Fibroblast of gingiva (primary cell): Measurements from ENCODE around the gene INAVA.
"Not testable (repeated sequence)": the region's sequence is repeated elsewhere in the genome, so short reads cannot be mapped to it uniquely, and the experiment has no call there.

Source experiments
- DNase-seq: peaks from one replicate; pipeline ENCODE4 v3.0.0-alpha.2; 2011; ENCODE audit warnings: low read depth

The INAVA gene

DNA sequence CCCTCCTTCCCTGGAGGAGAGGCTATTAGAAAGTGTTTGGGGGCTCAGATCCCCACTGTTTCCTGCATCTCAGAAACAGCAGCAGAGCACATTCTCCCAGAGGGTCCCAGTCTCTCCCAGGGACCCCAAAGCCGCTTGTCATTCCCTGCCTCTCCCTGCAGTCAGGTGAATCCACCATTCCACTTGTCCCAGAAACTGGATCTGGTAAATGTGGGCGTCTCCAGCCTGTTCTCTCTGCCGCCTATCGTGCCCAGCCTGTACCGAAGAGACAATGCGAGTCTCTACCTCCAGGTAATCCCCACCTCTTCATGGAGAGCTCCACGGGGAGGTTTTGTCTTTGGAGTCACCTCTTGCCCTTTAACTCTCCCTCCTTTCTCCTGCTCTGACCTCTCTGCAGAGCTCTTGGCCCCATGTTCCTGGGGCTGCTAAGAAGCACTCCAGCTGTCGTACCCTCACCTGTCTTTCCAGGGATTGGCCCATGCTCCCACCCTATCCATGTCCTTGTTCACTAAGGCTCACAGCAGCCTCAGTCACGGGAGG lies 26.9 kb downstream of the INAVA start:
- DNase-seq, result no peak

DNA sequence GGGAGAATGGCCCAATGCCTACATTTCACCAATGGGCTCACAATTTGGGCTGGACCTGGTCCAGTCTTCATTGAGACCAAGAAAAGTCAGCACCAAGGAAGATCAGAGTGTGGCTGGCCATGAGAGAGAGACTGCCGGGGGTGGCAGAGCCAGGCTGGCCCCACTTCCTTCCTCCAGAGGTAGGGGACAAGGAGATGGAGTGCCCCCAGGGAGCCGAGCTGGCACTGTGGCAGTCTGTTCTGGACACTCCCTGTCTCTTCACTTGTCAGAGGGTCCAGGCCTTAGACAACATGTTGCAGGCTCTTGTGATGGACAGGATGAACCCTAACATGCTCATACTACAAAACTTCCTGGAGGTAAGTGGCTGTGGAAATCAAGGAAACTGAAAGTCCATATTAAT lies 27.7 kb downstream of the INAVA start:
- DNase-seq, result no peak

DNA sequence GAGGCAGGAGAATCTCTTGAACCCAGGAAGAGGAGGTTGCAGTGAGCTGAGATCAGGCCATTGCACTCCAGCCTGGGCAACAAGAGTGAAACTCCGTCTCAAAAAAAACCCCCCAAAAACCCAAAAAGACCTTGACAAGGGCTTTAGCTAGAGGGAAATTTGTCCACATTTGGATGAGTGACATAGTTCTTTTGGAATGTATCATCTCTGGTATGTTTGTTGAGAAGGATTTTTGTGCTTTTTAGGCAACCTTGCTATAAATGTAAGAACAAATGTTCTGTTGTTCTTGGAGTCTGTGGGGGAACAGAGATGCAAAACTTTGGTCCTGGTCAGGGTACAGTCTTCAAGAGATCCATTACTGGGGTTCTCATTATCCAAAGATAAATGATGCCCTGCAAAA lies 28.9 kb downstream of the INAVA start:
- DNase-seq, result no peak

DNA sequence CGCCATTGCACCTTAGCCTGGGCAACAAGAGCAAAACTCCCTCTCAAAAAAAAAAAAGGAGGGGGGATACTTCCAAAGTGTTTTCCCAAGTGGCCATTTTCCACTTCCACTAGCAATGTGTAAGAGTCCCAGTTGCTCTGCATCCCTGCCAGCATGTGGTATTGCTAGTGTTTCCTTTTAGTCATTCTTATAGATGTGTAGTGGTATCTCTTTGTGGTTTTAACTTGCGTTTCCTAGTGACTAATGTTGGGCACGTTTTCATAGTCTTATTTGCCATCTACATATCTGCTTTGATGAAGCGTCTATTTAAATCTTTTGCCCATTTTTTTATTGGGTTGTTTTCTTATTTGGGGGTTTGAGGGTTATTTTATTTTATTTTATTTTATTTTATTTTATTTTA lies 31.1 kb downstream of the INAVA start:
- no peak for DNase-seq

DNA sequence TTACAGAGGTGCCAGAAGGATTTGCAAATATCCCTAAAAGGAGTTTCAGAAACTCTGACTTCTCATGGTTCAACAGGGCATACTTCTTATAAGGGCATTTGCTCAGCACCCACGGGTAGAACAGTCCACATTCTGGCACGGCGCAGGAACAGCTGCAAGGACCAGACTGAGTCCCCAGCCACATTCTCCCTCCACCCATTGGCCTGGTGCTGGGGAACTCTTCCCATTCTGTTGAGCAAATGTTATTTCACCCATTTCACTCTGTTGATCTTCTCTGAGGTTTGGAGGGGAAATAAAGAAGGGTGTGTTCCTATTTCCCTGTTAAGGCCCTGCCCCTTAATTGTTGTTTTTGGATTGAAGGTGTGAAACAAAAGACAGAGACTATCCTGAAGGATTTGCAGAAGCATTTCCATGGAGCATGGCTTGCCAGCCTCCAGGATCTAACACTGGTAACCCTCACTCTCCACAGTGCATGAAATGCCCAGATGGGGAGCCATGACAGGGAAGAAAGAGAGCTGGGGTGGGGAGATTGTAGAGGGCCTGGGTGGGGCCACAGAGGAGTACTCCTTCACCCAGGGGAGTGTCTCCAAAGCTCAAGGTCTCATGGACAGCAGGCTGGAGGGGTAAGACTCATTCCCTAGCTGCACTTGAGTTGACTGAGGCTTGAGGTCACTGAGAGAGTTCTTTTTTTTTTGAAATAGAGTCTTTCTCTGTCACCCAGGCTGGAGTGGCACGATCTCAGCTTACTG lies 35.0 kb downstream of the INAVA start:
- no peak for DNase-seq

DNA sequence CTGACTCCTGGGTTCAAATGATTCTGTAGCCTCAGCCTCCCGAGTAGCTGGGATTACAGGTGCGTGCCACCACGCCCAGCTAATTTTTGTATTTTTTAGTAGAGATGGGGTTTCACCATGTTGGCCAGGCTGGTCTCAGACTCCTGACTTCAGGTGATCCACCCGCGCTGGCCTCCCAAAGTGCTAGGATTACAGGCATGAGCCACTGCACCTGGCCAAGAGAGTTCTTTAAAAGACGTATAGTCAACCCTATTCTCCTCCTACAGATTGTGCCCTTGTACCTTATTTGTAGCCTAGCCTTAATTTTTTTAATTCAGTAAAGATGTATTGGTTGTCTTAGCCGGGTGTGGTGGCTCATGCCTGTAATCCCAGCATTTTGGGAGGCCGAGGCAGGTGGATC lies 35.6 kb downstream of the INAVA start:
- DNase-seq, result not testable (repeated sequence)

DNA sequence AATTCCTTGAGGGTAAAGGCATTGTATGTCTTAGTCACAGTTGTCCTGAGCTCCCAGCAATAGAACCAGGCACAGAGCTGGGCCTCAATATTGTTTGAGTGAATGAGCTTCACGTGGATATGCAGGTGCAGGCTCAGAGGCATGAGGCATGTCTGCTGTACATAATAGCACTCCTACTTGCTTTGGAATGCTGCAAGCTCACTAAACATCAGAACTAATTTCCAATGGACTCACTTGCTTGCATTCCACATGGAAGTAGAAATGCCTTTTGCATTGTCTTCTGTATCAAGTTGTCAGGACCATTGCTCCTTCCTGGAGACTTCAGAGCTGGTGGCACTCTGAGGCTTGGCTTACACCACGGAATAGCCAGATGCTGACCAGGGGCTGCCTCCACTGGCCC lies 37.1 kb downstream of the INAVA start:
- DNase-seq, result no peak

DNA sequence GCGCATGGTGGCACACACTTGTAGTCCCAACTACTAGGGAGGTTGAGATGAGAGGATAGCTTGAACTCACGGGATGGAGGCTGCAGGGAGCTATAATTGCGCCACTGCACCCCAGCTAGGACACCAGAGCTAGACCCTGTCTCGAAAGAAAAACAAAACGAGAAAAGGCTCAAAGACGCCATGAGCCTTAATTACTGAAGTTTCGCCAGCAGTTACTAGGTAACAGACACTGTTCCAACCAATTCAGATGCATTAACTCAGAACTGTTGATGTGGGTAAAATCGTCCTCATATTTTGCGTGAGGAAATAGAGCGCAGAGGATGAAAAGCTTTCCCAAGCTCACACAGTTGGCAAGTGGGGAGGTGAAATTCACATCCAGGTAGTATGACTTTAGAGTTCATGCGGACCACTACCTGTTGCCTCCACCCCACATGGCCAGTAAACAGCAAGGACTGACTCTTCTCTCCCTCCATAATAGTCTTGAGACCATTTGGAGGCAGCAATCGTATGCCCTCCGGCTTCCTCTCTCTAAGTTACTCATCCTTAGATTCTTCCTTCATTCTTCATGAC lies 40.1 kb downstream of the INAVA start:
- no peak for DNase-seq

DNA sequence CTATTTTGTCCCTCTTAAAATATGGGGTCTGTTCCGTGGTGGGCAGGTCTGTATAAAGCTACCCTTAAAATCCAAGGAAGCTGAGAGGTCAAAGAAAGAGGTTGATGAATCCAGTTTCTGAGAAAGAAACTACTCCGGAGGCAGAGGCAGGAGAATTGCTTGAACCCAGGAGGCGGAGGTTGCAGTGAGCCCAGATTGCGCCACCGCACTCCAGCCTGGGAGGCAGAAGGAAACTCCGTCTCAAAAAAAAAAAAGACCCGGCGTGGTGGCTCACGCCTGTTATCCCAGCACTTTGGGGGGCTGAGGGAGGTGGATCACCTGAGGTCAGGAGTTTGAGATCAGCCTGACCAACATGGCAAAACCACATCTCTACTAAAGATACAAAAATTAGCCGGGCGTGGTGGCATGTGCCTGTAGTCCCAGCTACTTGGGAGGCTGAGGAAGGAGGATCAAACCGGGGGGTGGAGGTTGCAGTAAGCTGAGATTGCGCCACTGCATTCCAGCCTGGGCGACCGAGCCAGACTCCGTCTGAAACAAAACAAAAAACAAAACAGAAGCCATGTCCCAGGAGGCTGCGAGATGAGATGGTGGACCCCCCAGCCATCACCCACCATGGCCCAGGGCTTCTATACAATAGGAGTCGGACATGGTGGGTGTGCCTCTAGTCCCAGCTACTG lies 40.7 kb downstream of the INAVA start:
- DNase-seq, result not testable (repeated sequence)

DNA sequence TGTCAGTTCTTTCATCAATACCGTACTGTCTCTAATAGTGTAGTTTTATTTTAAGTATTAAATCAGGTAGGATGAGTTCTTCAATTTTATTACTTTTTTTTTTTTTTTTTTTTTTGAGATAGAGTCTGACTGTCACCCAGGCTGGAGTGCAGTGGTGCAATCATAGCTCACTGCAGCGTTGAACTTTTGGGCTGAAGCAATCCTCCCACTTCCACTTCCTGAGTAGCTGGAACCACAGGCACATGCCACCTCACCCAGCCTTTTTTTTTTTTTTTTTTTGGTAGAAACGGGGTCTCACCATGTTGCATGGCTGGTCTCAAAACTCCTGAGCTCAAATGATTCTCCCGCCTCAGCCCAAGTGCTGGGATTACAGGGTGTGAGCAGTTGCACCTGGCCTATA lies 44.3 kb downstream of the INAVA start:
- DNase-seq, result no peak

DNA sequence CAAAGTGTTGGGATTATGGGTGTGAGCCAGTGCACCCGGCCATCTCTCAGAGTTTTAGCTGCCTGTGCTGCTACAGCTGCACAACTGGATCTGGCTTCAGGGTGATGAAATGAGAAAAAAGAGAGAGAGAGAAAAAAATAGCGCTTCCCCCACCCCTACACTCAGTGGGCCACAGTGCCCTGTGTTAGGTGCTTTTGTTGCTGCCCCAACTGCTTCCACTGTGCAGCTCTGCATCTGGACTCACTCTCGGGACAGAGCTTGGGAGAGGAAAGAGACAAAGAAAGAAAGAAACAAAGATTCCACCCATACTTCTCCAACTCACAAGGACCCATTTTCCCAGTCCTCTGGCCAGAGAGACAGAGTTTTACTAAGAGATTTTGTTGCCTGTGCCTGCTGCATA lies 50.4 kb downstream of the INAVA start:
- no peak for DNase-seq

DNA sequence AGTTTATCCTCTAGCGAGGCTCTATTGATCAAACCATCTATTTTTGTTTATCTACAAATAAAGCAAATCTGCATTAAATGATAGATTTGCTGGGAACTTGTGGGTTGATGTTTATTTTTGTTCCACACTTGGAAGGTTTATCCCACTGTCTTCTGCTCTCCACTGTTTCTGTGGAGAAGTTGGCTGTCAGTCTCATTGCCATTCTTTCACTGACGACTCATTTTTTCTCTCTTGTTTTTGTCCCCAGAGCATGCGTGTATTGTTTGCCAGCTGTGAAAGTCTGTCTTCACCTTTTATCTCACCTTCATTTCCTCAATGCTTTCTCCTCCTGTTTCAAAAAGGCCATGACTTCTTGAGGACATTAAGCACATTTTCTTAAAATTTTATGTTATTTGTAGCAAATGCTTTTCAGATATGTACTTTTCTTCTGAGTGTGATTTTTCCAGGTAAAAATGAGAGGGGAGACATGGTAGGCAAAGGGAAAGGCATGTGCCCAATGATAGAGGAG lies 52.4 kb downstream of the INAVA start:
- no peak for DNase-seq

DNA sequence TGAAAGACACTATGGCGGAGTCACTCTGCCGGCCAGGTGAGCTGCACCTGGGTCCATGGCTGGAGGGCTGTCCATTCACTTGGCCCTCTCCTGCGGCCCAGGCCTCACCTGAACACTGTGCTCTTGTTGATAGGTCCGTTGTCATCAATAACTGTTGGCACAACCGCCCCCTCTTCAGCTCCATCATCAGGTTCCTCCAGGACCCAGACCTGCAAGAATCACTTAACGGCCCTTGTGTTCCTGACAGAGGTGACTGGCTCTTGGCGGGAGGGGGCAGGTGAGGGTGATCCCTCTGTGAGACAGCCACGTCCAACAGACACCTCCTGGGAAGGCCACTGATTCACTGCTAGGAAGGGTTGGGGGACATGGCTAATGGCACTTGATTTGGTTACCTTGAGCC lies 54.9 kb downstream of the INAVA start:
- no peak for DNase-seq

DNA sequence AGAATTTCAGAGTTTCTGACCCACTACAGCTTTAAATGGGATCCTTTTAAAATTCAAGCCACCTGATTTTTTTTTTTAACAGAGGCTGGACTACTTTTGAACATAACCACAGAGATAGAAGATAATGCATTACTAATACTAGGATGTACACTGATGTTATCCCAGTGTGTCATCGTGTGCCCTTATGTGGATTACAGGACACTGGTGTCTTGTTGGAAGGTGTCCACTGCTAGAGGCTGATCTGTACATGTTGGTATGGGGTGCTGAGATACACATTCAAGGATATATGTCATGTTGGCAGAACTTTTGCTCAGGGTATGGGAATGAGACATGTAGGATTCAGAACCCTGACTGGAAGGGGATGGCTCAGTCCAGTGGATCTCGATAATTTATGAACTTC lies 56.3 kb downstream of the INAVA start:
- DNase-seq, result no peak

DNA sequence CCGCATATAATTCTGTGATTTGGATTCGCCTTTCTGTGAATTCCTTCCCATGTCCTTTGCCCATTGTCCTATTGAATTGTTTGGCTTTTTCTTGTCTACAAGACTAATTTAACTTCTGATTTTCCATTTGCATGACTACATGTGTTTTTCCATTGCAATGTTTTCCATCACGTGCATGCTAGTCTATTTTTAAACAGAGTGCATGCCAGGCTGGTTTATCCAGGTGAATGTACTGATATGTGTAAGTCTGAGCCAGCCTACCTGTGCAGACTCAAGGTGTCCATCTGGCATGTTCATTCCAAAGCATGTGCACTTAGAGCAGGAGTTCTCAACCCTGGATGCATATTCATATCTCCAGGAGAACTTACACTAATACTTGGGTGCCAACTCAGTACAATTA lies 59.7 kb downstream of the INAVA start:
- DNase-seq, result no peak

DNA sequence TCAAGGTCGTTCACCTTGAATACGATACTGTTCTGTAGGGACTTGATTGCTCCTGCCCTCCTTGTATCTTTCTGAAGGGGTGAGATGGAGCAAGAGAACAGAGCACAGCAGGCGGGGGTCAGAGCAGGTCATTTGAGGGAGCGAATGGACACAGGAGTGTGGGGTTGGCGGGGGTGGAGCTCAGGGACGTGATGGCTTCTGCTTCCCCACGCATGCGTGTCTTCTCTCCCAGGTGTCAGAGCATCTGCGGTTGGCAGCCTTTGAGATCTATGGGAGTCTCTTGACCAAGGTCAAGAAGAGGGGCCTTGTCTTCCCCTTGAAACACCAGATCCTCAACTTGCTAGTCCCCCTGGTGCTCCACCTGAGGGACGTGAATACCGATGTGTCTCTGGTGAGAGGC lies 63.9 kb downstream of the INAVA start:
- no peak for DNase-seq

DNA sequence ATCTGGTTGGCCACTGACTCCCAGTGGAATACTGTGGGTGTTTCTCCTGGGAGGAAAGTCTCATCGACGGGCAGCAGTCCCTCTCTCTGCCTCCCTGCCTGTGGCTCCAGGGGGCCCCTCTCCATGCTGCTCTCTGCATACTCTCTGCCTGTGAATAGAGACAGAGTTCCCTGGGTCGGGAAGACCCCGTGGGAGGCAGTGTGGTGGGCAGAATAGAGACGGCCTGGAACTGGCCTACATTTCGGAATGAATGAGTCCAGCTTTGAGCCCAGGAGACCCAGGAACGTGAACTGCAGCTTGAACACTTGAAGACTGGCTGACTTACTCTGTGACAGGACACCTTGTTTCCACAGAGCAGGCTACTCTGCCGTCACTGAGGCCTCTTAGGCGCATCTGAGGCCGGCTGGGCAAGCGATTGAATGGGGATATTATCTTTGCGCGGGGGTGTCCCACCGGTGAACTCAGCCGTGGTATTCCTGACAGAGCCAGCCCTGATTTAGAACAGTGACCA lies 64.8 kb downstream of the INAVA start:
- DNase-seq, result no peak

DNA sequence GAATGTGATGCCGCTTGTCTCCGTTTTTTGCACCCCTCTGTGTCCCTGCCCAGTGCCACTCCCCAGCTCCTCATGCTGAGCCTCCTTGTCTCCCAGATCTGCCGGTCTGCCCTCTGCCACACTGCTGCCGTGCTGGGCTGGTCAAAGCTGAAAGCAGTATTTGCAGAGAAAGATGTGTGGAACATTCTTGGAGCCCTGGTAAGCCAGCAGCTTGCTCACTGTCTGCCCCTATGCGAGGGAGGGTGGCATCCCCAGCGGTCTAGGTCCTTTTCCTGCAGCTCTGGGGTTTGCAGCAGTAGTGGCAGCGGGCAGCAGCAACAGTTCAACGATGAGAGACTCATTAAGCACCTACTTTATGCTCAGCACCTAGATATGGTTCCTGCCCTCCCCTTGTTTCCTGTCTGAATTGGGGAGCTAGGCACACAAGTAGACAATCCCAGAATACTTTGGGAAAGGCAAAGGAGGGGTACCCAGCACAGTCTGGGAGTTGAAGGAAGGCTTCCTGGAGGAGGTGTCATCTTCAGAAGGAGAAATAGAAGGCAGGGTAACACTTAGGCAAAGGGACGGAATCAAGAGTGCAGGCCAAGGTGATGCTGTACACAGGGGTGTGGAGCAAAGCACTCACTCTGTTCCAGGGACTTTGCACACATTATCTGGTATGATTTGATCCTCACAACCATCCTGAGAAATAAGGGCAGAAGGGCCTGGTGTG lies 65.7 kb downstream of the INAVA start:
- DNase-seq, result no peak

DNA sequence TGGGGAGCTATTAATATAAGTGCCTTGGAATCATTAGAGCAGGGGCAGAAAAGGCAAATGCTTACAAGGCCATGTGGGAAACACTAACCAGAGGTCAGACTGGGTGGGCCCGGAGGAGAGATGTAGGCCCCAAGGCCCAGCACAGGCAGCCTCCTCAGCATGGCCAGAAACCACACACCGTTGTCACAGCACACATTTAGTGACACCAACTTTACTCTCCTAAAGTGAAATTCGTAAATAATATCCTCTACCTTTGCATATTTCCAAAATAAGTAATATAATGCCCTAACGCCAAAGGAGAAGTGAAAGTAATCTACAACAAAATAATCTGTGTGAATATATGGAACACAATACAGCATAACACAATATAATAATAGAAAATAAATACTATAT lies 66.2 kb downstream of the INAVA start:
- DNase-seq, result no peak

DNA sequence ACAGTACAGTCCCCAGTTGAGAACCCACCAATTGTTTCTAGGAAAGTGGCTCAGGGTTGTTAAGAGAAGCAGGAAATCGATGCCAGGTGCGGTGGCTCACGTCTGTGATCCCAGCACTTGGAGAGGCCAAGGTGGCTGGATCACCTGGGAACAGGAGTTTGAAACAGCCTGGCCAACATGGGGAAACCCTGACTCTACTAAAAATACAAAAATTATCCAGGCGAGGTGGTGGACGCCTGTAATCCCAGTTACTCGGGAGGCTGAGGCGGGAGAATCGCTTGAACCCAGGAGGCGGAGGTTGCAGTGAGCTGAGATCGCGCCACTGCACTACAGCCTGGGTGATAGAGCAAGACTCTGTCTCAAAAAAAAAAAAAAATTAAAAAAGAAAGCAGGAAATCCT lies 67.5 kb downstream of the INAVA start:
- not testable (repeated sequence) for DNase-seq

DNA sequence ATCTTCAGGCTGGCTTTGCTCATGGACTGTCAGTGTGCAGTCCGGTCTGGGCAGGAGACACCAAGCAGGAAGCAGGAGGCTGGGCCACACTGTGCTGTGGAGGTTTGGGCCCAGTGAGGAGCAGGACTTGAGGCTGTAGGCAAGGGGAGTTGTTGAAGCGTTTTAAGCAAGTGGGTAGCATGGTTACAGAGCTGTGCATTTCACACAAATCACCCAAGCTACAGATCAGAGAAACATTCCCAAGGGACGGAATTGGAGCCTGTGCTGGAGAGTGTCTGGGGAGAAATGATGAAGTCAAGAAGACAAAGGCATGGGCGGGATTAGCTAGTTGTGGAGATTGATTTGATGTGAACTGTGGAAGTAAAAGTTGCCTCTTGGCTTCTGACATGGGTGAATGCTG lies 67.9 kb downstream of the INAVA start:
- no peak for DNase-seq

DNA sequence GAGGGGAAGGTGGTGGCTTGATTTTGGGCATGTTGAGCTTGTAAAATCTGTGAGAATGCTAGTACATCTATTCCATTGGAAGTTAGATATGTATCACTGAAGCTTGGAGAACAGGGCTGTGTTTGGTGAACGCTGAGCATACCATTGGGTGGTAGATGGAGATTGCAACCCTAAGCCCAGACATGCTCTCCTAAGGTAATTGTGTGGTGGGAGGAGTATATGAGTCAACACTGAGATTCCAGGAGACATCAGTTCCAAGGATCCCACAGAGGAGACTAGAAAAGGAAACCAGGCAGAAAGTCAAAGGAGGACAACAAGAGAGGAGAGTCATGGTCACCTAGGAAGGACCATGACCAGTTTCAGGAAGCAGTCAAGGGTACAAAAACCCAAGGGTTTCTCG lies 68.4 kb downstream of the INAVA start:
- no peak for DNase-seq
